Measurements from ENCODE around the gene CAND2. TPM values are rescaled to one million over a fixed set of nuclear protein-coding genes. Genes with fewer than 3 reads are reported as not detected.
"Not testable (repeated sequence)": the region's sequence is repeated elsewhere in the genome, so short reads cannot be mapped to it uniquely, and the experiment has no call there.

The CAND2 gene
- total RNA-seq, 3 donors from 2014 or later, result 1.8 to 5.6 (median 4.7) TPM

- Histone ChIP-seq H3K27ac (no peak overlapping the region), H3K27me3 (peaks cover 0 to 4% of the 10 kb centered on the region in 2 donors), H3K4me1 (peaks cover 0 to 4% of the 10 kb centered on the region in 2 donors), H3K4me3 (no peak overlapping the region), H3K9me3 (no peaks in the 10 kb centered on the region), H3K36me3 (no peaks in the 10 kb centered on the region)
- TF ChIP-seq POLR2A (IDR thresholded peaks at IDR 0.05), result no peak
- no peak for TF ChIP-seq POLR2AphosphoS5 (IDR thresholded peaks at IDR 0.05)
- TF ChIP-seq CTCF (IDR thresholded peaks at IDR 0.05), result no peak
- no peak for DNase-seq (ENCODE audit: low spot score in 2 of 2)
- intact Hi-C loops (cut with DNase I; ENCODE audit: low total_unique reads), result no loop called here
Observed at GRCh38 chr3:12871404-12871983, 75.0 kb downstream of the CAND2 start.

- Histone ChIP-seq H3K4me1 (no peaks in the 10 kb centered on the region), H3K4me3 (peak overlapping the region; percentile 6 to 59 (median 42))
- intact Hi-C loops (cut with DNase I; ENCODE audit: low total_unique reads), result no loop called here
Observed at GRCh38 chr3:12875857-12876836, 79.7 kb downstream of the CAND2 start.

GRCh38 chr3:12877040-12877439, 80.6 kb downstream of the CAND2 start:
- Histone ChIP-seq H3K27ac (no peak overlapping the region), H3K9me3 (no peaks in the 10 kb centered on the region), H3K27me3 (peaks cover 0 to 4% of the 10 kb centered on the region in 2 donors), H3K4me1 (no peaks in the 10 kb centered on the region), H3K36me3 (no peaks in the 10 kb centered on the region), H3K4me3 (no peak overlapping the region)
- intact Hi-C loops (cut with DNase I; ENCODE audit: low total_unique reads), result no loop called here
- TF ChIP-seq POLR2A (IDR thresholded peaks at IDR 0.05) (no peak), CTCF (IDR thresholded peaks at IDR 0.05) (no peak), POLR2AphosphoS5 (IDR thresholded peaks at IDR 0.05) (no peak)
- no peak for DNase-seq (ENCODE audit: low spot score in 2 of 2)

More at GRCh38 chr3:12875857-12876836, 79.7 kb downstream of the CAND2 start:
- peaks cover 0 to 4% of the 10 kb centered on the region in 2 donors for H3K27me3 ChIP-seq
- TF ChIP-seq POLR2AphosphoS5 (IDR thresholded peaks at IDR 0.05), result no peak
- no peak for TF ChIP-seq POLR2A (IDR thresholded peaks at IDR 0.05)
- TF ChIP-seq CTCF (IDR thresholded peaks at IDR 0.05), result no peak
- DNase-seq (ENCODE audit: low spot score in 2 of 2), result no peak
- H3K36me3 ChIP-seq, result no peaks in the 10 kb centered on the region
- no peak overlapping the region for H3K27ac ChIP-seq
- H3K9me3 ChIP-seq, result no peaks in the 10 kb centered on the region

GRCh38 chr3:12878141-12878574, 81.7 kb downstream of the CAND2 start:
- no peak overlapping the region for H3K4me3 ChIP-seq
- no peak for DNase-seq (ENCODE audit: low spot score in 2 of 2)
- peaks cover 0 to 4% of the 10 kb centered on the region in 2 donors for H3K27me3 ChIP-seq
- TF ChIP-seq POLR2AphosphoS5 (IDR thresholded peaks at IDR 0.05), result no peak
- no peak for TF ChIP-seq CTCF (IDR thresholded peaks at IDR 0.05)
- no peak for TF ChIP-seq POLR2A (IDR thresholded peaks at IDR 0.05)
- H3K27ac ChIP-seq, result no peak overlapping the region
- no peaks in the 10 kb centered on the region for H3K9me3 ChIP-seq
- no peaks in the 10 kb centered on the region for H3K36me3 ChIP-seq
- no peaks in the 10 kb centered on the region for H3K4me1 ChIP-seq
- intact Hi-C loops (cut with DNase I; ENCODE audit: low total_unique reads), result no loop called here

GRCh38 chr3:12878758-12879157, 82.3 kb downstream of the CAND2 start:
- H3K27ac ChIP-seq; H3K27me3 ChIP-seq; H3K36me3 ChIP-seq; H3K9me3 ChIP-seq; DNase-seq (ENCODE audit: low spot score in 2 of 2); H3K4me1 ChIP-seq; intact Hi-C loops (cut with DNase I; ENCODE audit: low total_unique reads); H3K4me3 ChIP-seq: not testable (repeated sequence)

All from breast epithelium (tissue), 4 donors.